GM21528 (cell line): Measurements from ENCODE around the gene EFEMP2.
A peak's percentile ranks its signal among the peaks of the same experiment; 100 is the strongest.
"Not testable (repeated sequence)": the region's sequence is repeated elsewhere in the genome, so short reads cannot be mapped to it uniquely, and the experiment has no call there.

Source experiments
- ATAC-seq: cut with Tn5 transposase; IDR thresholded peaks from one replicate; pipeline ENCODE4 v1.9.1; 2021; ENCODE audit warnings: mild to moderate bottlenecking, moderate library complexity; ENCODE audit not compliant: unreplicated experiment, low FRiP score

The EFEMP2 gene

DNA sequence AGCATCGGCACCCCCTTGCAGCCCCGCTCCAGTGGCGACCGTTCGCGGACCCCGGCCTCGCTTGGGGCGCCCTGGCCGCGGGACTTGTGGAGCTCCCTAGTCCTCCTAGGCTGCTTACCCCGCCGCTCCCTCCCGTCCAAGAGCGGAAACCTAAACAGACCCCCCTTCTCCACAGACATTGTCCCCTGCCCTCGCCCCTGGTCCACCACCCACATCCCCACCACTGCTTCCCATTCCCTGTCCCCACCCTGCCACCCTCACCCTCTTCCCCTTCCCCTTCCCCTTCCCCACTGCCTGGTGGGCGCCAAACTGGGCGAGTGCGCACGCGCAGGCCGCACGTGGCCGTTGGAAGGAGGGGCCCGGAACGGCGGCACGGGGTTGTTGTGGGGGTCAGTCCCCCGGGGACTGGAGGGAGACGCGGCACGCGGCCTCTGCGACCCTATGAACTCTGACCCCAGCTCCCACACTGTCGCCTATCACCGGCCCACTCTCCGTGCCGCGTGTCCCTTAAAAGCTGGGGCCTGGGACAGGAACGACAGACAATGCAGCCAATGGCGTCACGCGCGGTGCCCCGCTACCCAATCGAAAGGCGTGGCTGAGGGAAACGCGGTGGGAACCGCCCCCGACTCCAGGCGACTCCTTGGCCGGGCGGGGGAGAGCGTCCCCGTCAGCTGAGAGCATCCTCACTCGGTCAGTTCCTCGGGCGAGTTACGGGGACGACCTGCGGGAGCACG lies 39.1 kb downstream of the EFEMP2 start, which contains the start of gene SNX32:
TSS of gene SNX32 (plus strand) at position 667 of the 734 bp plus-strand sequence. CDS start 103 bp downstream, outside the sequence.
- ATAC-seq = peak; percentile 86

DNA sequence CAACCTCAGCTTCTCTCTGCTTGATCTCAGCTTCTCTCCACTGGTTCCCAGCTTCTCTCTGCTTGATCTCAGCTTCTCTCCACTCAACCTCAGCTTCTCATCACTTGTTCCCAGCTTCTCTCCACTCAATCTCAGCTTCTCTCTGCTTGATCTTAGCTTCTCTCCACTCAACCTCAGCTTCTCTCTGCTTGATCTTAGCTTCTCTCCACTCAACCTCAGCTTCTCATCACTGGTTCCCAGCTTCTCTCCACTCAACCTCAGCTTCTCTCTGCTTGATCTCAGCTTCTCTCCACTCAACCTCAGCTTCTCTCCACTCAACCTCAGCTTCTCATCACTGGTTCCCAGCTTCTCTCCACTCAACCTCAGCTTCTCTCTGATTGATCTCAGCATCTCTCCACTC lies 40.4 kb downstream of the EFEMP2 start:
- ATAC-seq = not testable (repeated sequence)

DNA sequence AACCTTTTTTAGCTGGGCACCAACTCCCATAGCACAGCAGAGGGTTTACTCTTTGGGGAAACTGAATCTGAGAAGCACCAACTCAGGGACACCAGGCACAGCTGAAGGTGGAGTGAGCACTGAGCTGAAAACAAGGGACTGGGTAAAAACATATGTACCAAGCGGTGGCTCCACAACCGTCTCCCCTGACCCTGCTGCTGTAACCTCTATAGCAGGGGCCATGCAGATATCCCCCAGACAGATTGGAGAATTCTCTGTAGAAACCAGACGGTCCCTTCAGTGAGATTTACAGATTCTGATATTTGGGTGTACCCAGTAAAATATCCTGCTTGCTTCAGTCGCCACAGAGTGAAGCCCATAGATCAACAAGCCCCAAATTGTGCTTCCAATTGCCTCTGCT lies 43.1 kb downstream of the EFEMP2 start:
- ATAC-seq = no peak

DNA sequence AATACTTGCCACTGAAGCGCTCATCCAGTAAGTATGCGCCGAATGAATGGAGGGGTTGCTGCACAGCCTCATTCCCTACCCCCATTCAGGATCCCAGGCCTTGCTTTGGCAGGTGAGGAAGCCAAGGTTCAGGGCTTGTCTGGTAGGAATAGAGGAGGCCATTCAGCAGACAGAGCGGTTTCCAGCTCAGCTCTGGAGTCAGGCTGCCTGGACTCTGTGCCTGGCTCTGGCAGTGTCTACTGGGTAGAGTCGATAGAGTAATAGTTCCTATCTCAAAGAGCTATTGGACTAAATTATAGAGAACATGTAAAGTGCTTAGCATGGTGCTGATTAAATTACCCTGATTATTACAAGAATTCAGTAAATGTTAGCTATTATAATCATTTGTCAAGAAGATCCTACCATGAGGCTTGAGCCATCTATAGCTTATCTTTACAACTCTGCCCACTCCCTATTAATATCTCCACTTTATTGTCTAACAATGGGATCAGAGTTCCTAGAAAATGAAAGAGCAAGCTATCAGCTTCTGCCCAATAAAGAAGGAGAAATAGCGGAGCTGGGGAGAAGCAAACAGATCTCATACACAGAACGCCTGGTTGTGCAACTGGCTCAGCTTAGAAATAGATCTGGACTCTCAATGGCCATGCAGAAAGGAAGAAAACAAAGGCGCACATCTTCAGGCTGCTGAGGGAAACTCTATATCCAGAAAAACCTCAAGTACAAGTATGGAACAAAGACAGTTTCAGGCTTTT lies 45.4 kb downstream of the EFEMP2 start:
- no peak for ATAC-seq

DNA sequence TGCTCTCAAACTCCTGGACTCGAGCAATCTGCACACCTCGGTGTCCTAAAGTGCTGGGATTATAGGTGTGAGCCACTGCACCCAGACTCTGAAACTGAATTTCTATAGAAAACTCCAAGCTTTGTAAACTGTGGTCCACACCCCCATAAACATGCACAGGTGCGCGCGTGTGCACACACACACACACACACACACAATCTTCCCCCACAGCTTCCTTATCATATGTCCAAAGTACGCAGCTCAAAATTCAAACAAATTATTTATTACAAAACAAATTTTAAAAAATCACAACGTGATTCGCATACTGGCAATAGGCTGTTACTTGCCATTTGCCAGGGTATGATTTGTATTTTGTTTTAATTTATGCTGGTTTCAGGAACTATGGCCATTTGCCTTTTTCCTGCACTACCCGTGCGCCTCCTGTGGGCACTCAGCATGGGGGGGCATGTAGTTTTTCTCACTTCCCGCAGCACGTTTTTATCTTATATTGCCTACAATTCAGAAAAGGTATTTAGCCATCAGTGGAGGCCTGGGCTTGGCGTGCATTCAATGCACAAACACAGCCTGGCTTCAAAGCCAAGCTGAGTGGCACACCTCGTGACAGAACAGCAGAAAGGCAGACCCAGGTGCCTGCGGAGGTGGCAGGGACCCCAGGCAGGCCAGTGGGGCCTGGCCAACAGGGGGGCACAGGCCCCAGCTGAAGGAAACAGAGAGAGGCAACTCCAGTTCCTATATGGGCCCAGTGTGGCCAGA lies 49.6 kb downstream of the EFEMP2 start:
- no peak for ATAC-seq

DNA sequence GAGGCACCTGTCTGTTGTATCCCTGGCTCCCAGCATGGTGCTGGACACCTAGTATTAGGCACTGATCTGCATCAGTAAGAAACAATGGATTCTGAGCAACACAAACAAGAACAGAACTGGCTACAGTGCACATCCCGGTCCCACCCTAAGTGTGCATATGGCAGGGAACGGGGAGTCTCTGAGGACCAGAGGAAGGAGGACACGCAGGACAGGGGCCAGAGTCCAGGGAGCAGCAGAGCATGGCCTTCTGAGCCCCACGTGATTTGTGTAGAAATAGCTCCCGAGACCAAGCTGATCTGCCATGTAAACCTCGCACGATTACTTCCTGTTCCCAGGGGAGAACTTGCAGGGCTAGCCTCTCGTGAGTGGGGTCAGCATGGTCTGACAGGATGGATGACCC lies 51.5 kb downstream of the EFEMP2 start:
- no peak for ATAC-seq

DNA sequence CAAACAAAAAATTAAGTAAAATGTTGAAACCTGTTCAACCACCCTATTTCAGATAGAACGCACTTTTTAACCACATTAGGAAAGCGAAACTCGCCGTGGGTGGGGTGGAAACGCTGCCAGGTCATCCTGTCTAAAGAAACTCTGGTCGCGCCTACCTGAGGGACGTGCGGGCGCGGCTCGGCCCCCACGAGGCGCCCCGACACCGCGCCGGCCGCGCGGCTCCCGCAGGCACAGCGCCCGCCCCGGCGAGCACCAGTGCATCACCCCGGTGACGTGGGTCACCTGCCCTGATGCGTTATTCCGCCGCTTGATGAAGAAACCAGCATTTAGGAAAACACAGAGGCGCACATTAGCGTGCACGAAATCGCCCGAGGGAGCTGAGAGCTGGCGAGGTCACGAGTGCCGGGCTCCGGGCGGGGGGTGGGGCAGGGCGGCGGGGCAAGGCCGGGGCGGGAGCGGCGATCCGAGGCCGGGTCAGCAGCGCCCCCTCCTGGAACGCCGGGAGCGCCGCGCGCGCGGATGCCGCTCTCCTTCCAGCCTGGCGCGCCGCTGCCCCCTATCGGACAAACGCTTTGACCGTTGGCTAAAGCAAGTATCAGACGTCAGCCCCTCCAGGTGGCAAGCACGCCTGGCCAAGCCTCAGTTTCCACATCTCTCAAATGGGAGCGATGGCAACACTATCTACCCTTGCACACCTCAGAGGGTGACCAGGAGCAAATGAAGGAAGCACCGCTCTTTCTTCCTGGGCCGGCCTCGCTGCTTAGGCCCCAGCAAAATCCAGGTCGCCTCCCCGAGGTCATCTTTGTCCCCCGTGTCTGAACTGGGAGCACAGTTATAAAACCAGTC lies 54.5 kb downstream of the EFEMP2 start:
- ATAC-seq = peak; percentile 52

DNA sequence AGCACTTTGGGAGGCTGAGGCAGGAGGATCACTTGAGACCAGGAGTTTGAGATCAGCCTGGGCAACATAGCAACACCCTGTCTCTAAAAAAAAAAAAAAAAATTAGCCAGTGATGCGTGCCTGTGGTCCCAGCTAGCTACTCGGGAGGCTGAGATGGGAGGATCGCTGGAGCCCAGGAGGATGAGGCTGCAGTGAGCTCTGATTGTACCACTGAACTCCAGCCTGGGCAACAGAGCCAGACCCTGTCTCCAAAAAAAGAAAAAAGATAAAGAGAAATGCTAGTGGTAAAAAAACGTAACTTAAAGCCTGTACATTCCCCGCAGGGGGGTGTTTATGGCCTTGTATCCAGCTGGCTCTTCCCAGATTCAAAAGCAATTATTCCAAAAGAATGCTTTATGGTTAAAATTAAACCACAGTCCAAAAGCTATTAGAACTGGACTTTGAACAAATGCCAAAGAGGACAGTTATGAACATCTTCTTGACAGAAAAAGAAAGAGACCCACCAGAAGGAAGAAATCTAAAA lies 55.2 kb downstream of the EFEMP2 start:
- ATAC-seq = no peak

DNA sequence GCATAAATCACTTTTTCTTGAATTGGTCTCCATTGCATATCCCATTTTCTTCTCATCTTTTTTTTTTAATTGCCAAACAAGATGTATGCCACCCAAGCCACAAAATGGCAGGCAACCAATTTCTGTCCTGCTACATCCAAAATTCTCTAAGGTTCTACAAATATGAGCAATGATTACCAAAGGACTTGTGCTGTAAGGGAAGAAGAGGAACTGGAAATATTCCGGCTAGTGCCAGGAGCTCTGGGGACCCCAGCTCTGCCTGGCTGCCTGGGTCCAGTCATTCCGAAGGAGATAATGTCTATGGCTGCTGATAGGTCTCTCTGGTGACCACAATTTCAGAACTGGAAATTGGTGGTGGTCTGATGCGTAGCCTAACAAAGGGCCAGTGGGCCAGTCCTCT lies 55.9 kb downstream of the EFEMP2 start:
- no peak for ATAC-seq
